ENCODE data around the gene TEX11. TPM values are rescaled to one million over a fixed set of nuclear protein-coding genes. Genes with fewer than 3 reads are reported as not detected.
"Not testable (repeated sequence)": the region's sequence is repeated elsewhere in the genome, so short reads cannot be mapped to it uniquely, and the experiment has no call there.

TEX11 gene
- total RNA-seq, 1 donor from 2014 or later = not detected

- TF ChIP-seq CTCF (IDR thresholded peaks at IDR 0.05) (no peak), POLR2AphosphoS5 (IDR thresholded peaks at IDR 0.05; ENCODE audit: insufficient read depth in 1 of 2, low read depth in 1 of 2) (no peak), POLR2A (IDR thresholded peaks at IDR 0.05) (no peak)
- no peaks in the 10 kb centered on the region for H3K36me3 ChIP-seq
Measured at GRCh38 chrX:70535198-70535597, 373.3 kb downstream of the TEX11 start.

GRCh38 chrX:70527610-70528345 lies 380.7 kb downstream of the TEX11 start:
- intact Hi-C loops (cut with DNase I) = no loop called here
- no peak for DNase-seq (ENCODE audit: extremely low spot score in 2 of 2)
- TF ChIP-seq POLR2A (IDR thresholded peaks at IDR 0.05) = no peak
- TF ChIP-seq POLR2AphosphoS5 (IDR thresholded peaks at IDR 0.05; ENCODE audit: insufficient read depth in 1 of 2, low read depth in 1 of 2) = no peak
- TF ChIP-seq CTCF (IDR thresholded peaks at IDR 0.05) = no peak
- Histone ChIP-seq H3K4me3 (no peak overlapping the region), H3K27me3 (no peaks in the 10 kb centered on the region), H3K9me3 (no peaks in the 10 kb centered on the region), H3K4me1 (no peaks in the 10 kb centered on the region), H3K27ac (no peak overlapping the region), H3K36me3 (no peaks in the 10 kb centered on the region)

More at GRCh38 chrX:70535198-70535597, 373.3 kb downstream of the TEX11 start:
- no peak for DNase-seq (ENCODE audit: extremely low spot score in 2 of 2)
- intact Hi-C loops (cut with DNase I) = no loop called here
- Histone ChIP-seq H3K4me3 (no peak overlapping the region), H3K27ac (no peak overlapping the region), H3K4me1 (no peaks in the 10 kb centered on the region), H3K27me3 (no peaks in the 10 kb centered on the region), H3K9me3 (no peaks in the 10 kb centered on the region)

GRCh38 chrX:70527053-70527452 lies 381.5 kb downstream of the TEX11 start:
- no peak for TF ChIP-seq POLR2A (IDR thresholded peaks at IDR 0.05)
- no peak for TF ChIP-seq CTCF (IDR thresholded peaks at IDR 0.05)
- no peak for TF ChIP-seq POLR2AphosphoS5 (IDR thresholded peaks at IDR 0.05; ENCODE audit: insufficient read depth in 1 of 2, low read depth in 1 of 2)
- intact Hi-C loops (cut with DNase I) = no loop called here
- Histone ChIP-seq H3K9me3 (no peaks in the 10 kb centered on the region), H3K36me3 (no peaks in the 10 kb centered on the region), H3K27ac (no peak overlapping the region), H3K27me3 (no peaks in the 10 kb centered on the region), H3K4me3 (no peak overlapping the region), H3K4me1 (no peaks in the 10 kb centered on the region)
- no peak for DNase-seq (ENCODE audit: extremely low spot score in 2 of 2)

- Histone ChIP-seq H3K4me1 (no peaks in the 10 kb centered on the region), H3K4me3 (no peak overlapping the region), H3K36me3 (no peaks in the 10 kb centered on the region), H3K27me3 (no peaks in the 10 kb centered on the region), H3K9me3 (no peaks in the 10 kb centered on the region), H3K27ac (no peak overlapping the region)
- intact Hi-C loops (cut with DNase I) = no loop called here
- TF ChIP-seq POLR2AphosphoS5 (IDR thresholded peaks at IDR 0.05; ENCODE audit: insufficient read depth in 1 of 2, low read depth in 1 of 2) = no peak
- TF ChIP-seq POLR2A (IDR thresholded peaks at IDR 0.05) = no peak
- TF ChIP-seq CTCF (IDR thresholded peaks at IDR 0.05) = no peak
- DNase-seq (ENCODE audit: extremely low spot score in 2 of 2) = no peak
Measured at GRCh38 chrX:70525733-70526132, 382.8 kb downstream of the TEX11 start.

- H3K9me3 ChIP-seq; intact Hi-C loops (cut with DNase I); H3K27me3 ChIP-seq: not testable (repeated sequence)
Measured at GRCh38 chrX:70515692-70516091, 392.8 kb downstream of the TEX11 start.

GRCh38 chrX:70515270-70515669 lies 393.2 kb downstream of the TEX11 start:
- intact Hi-C loops (cut with DNase I); H3K4me3 ChIP-seq; H3K27ac ChIP-seq; H3K27me3 ChIP-seq; H3K9me3 ChIP-seq; H3K4me1 ChIP-seq; DNase-seq (ENCODE audit: extremely low spot score in 2 of 2); H3K36me3 ChIP-seq: not testable (repeated sequence)

More at GRCh38 chrX:70515692-70516091, 392.8 kb downstream of the TEX11 start:
- H3K36me3 ChIP-seq; H3K4me3 ChIP-seq; H3K27ac ChIP-seq; DNase-seq (ENCODE audit: extremely low spot score in 2 of 2); H3K4me1 ChIP-seq: not testable (repeated sequence)

All from vagina (tissue), 2 donors.